GM10266 (cell line): ENCODE measurements around the gene PDE5A.
"Not testable (repeated sequence)": the region's sequence is repeated elsewhere in the genome, so short reads cannot be mapped to it uniquely, and the experiment has no call there.

Source experiments
- DNase-seq: peaks from one replicate; pipeline ENCODE4 v3.0.0; 2012; ENCODE audit errors: extremely low spot score
- CTCF ChIP-seq: IDR thresholded peaks from 2 replicates; pipeline ENCODE4 v1.5.1; 2012; ENCODE audit warnings: mild to moderate bottlenecking, low read depth; ENCODE audit not compliant: control insufficient read depth, insufficient read depth; ENCODE audit errors: missing control alignments

PDE5A gene

GRCh38 chr4:119666653-119667091 is 38.1 kb upstream of the PDE5A start:
- DNase-seq: no peak

GRCh38 chr4:119665752-119666151 is 37.1 kb upstream of the PDE5A start:
- no peak for DNase-seq
- no peak for TF ChIP-seq CTCF

More at GRCh38 chr4:119666653-119667091, 38.1 kb upstream of the PDE5A start:
- TF ChIP-seq CTCF: no peak

GRCh38 chr4:119664168-119664907 is 35.7 kb upstream of the PDE5A start:
- TF ChIP-seq CTCF: no peak
- DNase-seq: no peak

- no peak for TF ChIP-seq CTCF
These were observed 34.7 kb upstream of the PDE5A start for GRCh38 chr4:119663160-119663788.

GRCh38 chr4:119662612-119663011 is 34.0 kb upstream of the PDE5A start:
- not testable (repeated sequence) for DNase-seq

More at GRCh38 chr4:119663160-119663788, 34.7 kb upstream of the PDE5A start:
- no peak for DNase-seq

- DNase-seq: no peak
- no peak for TF ChIP-seq CTCF
These were observed 32.6 kb upstream of the PDE5A start for GRCh38 chr4:119661231-119661630.

- TF ChIP-seq CTCF: no peak
- DNase-seq: no peak
These were observed 31.0 kb upstream of the PDE5A start for GRCh38 chr4:119659576-119659975.
